WERI-Rb-1 (cell line): ENCODE data around the gene TRA2B.
A peak's percentile ranks its signal among the peaks of the same experiment; 100 is the strongest.

Source experiments
- DNase-seq: peaks from one replicate; pipeline ENCODE4 v3.0.0-alpha.2; 2020
- H3K27ac ChIP-seq: fragments of 250-450 bp; sonication (Bioruptor Pico); 2 replicates; pipeline ENCODE4 v1.5.1; 2020; ENCODE audit warnings: mild to moderate bottlenecking, moderate library complexity
- H3K27me3 ChIP-seq: fragments of 250-450 bp; sonication (Bioruptor Pico); 2 replicates; pipeline ENCODE4 v1.5.1; 2021; ENCODE audit warnings: mild to moderate bottlenecking, low read depth, moderate library complexity; ENCODE audit not compliant: insufficient read depth, severe bottlenecking
- H3K36me3 ChIP-seq: fragments of 250-450 bp; sonication (Bioruptor Pico); 2 replicates; pipeline ENCODE4 v1.5.1; 2020; ENCODE audit warnings: mild to moderate bottlenecking, moderate library complexity
- H3K4me3 ChIP-seq: 2 replicates; pipeline ENCODE4 v1.5.1; 2011; ENCODE audit warnings: low read depth, mild to moderate bottlenecking, control low read depth, low read length
- H3K9me3 ChIP-seq: fragments of 250-450 bp; sonication (Bioruptor Pico); 2 replicates; pipeline ENCODE4 v1.5.1; 2021; ENCODE audit warnings: mild to moderate bottlenecking, moderate library complexity; ENCODE audit not compliant: severe bottlenecking
- TF ChIP-seq, protein P1 (sequence below): IDR thresholded peaks from 2 replicates; pipeline ENCODE4 v1.5.1; 2011; ENCODE audit warnings: low read depth, mild to moderate bottlenecking, control low read depth, inconsistent platforms, low read length

The TRA2B gene

DNA sequence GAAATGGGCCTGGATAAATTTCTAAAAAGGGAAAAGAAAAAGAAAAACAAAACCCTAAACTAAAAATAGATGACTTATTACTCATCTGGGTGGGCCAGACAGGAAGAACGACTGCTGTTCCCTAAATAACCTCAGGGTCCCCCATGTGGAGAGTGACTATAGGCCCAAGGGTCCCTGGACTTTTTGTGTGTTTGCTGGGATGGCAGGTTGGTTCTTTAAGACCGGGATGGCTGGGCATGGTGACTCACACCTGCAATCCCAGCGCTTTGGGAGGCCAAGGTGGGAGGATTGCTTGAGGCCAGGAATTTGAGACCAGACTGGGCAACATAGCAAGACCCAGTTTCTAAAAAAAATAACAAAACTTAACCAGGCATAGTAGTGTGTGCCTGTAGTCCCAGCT lies 43.8 kb upstream of the TRA2B start:
- Histone ChIP-seq H3K27ac (no peak overlapping the region), H3K4me3 (no peak overlapping the region), H3K9me3 (no peaks in the 10 kb centered on the region), H3K36me3 (no peaks in the 10 kb centered on the region), H3K27me3 (peaks cover 5% of the 10 kb centered on the region)
- DNase-seq, result no peak
- TF ChIP-seq, protein P1, sequence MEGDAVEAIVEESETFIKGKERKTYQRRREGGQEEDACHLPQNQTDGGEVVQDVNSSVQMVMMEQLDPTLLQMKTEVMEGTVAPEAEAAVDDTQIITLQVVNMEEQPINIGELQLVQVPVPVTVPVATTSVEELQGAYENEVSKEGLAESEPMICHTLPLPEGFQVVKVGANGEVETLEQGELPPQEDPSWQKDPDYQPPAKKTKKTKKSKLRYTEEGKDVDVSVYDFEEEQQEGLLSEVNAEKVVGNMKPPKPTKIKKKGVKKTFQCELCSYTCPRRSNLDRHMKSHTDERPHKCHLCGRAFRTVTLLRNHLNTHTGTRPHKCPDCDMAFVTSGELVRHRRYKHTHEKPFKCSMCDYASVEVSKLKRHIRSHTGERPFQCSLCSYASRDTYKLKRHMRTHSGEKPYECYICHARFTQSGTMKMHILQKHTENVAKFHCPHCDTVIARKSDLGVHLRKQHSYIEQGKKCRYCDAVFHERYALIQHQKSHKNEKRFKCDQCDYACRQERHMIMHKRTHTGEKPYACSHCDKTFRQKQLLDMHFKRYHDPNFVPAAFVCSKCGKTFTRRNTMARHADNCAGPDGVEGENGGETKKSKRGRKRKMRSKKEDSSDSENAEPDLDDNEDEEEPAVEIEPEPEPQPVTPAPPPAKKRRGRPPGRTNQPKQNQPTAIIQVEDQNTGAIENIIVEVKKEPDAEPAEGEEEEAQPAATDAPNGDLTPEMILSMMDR, result no peak

GRCh38 chr3:185979721-185980121 lies 41.9 kb upstream of the TRA2B start:
- Histone ChIP-seq H3K4me3 (no peak overlapping the region), H3K27me3 (peaks cover 5% of the 10 kb centered on the region), H3K27ac (no peak overlapping the region), H3K9me3 (no peaks in the 10 kb centered on the region), H3K36me3 (no peaks in the 10 kb centered on the region)
- DNase-seq, result no peak
- TF ChIP-seq, protein P1, result no peak

DNA sequence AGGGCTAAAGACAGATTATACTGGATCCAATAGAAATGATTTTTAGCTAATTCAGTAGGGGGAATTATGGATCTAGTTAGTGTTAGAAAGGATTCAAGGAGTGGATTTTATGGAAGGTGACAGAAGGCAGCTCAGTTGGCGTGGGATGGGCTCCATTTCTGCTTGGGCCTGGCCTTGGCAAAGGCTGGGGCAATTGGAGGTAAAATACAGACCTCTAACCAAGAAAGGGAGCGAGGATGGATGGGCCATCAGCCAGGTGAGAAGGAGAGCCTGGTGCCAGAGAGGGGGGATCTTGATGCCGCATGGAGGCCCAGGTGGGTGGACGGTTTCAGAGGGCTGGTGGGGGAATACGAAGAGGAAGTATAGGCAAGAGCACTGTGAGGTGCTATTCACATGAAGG lies 40.7 kb upstream of the TRA2B start:
- Histone ChIP-seq H3K36me3 (no peaks in the 10 kb centered on the region), H3K4me3 (no peak overlapping the region), H3K9me3 (no peaks in the 10 kb centered on the region), H3K27ac (no peak overlapping the region), H3K27me3 (peaks cover 5% of the 10 kb centered on the region)
- no peak for DNase-seq
- TF ChIP-seq, protein P1, result no peak

GRCh38 chr3:185977679-185978040 lies 39.8 kb upstream of the TRA2B start:
- Histone ChIP-seq H3K4me3 (no peak overlapping the region), H3K27me3 (peaks cover 3% of the 10 kb centered on the region), H3K36me3 (no peaks in the 10 kb centered on the region), H3K27ac (no peak overlapping the region), H3K9me3 (no peaks in the 10 kb centered on the region)
- TF ChIP-seq, protein P1, result no peak
- no peak for DNase-seq

GRCh38 chr3:185976977-185977678 lies 39.3 kb upstream of the TRA2B start:
- Histone ChIP-seq H3K4me3 (no peak overlapping the region), H3K36me3 (no peaks in the 10 kb centered on the region), H3K27me3 (peaks cover 2% of the 10 kb centered on the region), H3K9me3 (no peaks in the 10 kb centered on the region), H3K27ac (no peak overlapping the region)
- TF ChIP-seq, protein P1, result peak; percentile 93
- DNase-seq, result peak; percentile 75

- Histone ChIP-seq H3K4me3 (no peak overlapping the region), H3K9me3 (no peaks in the 10 kb centered on the region), H3K27me3 (no peaks in the 10 kb centered on the region), H3K36me3 (no peaks in the 10 kb centered on the region), H3K27ac (no peak overlapping the region)
- TF ChIP-seq, protein P1, result no peak
- no peak for DNase-seq
These were observed 38.3 kb upstream of the TRA2B start for GRCh38 chr3:185976100-185976499.
